SK-N-SH treated with all-trans-retinoic acid at 6 μM for 48 hours (cell line): ENCODE data around the gene MYH11.

Source experiments
- ATAC-seq: fragments of 200-7000 bp; cut with Tn5 transposase; 3 replicates; pipeline ENCODE4 v1.9.1; 2020; ENCODE audit warnings: mild to moderate bottlenecking, moderate library complexity
- ARNTL ChIP-seq: fragments of 450-650 bp; formaldehyde crosslinking; IDR thresholded peaks from 2 replicates; pipeline ENCODE4 v1.5.0; 2020; ENCODE audit warnings: low read depth, mild to moderate bottlenecking, moderate library complexity, borderline replicate concordance
- BACH2 ChIP-seq: fragments of 250-450 bp; sonication (Bioruptor Pico); IDR thresholded peaks from 2 replicates; pipeline ENCODE4 v1.9.0; 2021; ENCODE audit warnings: mild to moderate bottlenecking, borderline replicate concordance
- CSDC2 ChIP-seq: fragments of 250-450 bp; sonication (Bioruptor Pico); IDR thresholded peaks from 2 replicates; pipeline ENCODE4 v1.5.0; 2020; ENCODE audit warnings: mild to moderate bottlenecking, moderate library complexity
- ESRRG ChIP-seq: fragments of 250-450 bp; sonication (Bioruptor Pico); IDR thresholded peaks from 2 replicates; pipeline ENCODE4 v1.6.1; 2021; ENCODE audit warnings: mild to moderate bottlenecking
- GLIS3 ChIP-seq: fragments of 250-450 bp; sonication (Bioruptor Pico); IDR thresholded peaks from 2 replicates; pipeline ENCODE4 v1.5.0; 2020; ENCODE audit warnings: mild to moderate bottlenecking, moderate library complexity
- ISL1 ChIP-seq: fragments of 250-450 bp; sonication (Bioruptor Pico); IDR thresholded peaks from 2 replicates; pipeline ENCODE4 v2.1.2; 2022; ENCODE audit warnings: mild to moderate bottlenecking, moderate library complexity
- OSR1 ChIP-seq: fragments of 250-450 bp; sonication (Bioruptor Pico); IDR thresholded peaks from 2 replicates; pipeline ENCODE4 v1.8.0; 2022; ENCODE audit warnings: moderate library complexity, mild to moderate bottlenecking, inconsistent platforms
- PPARA ChIP-seq: fragments of 250-450 bp; sonication (Bioruptor Pico); IDR thresholded peaks from 2 replicates; pipeline ENCODE4 v1.5.0; 2020; ENCODE audit warnings: mild to moderate bottlenecking, borderline replicate concordance
- RARB ChIP-seq: fragments of 250-450 bp; sonication (Bioruptor Pico); IDR thresholded peaks from 2 replicates; pipeline ENCODE4 v1.8.0; 2021; ENCODE audit warnings: mild to moderate bottlenecking, moderate library complexity
- SNAI2 ChIP-seq: fragments of 250-450 bp; sonication (Bioruptor Pico); IDR thresholded peaks from 2 replicates; pipeline ENCODE4 v1.5.0; 2020; ENCODE audit warnings: mild to moderate bottlenecking, moderate library complexity
- TCF4 ChIP-seq: fragments of 250-450 bp; sonication (Bioruptor Pico); IDR thresholded peaks from 2 replicates; pipeline ENCODE4 v1.8.0; 2021; ENCODE audit warnings: mild to moderate bottlenecking, moderate library complexity, borderline replicate concordance
- TOX ChIP-seq: fragments of 250-450 bp; sonication (Bioruptor Pico); IDR thresholded peaks from 2 replicates; pipeline ENCODE4 v1.8.0; 2021; ENCODE audit warnings: mild to moderate bottlenecking, moderate library complexity, borderline replicate concordance
- ZC3H10 ChIP-seq: fragments of 250-450 bp; sonication (Bioruptor Pico); IDR thresholded peaks from 2 replicates; pipeline ENCODE4 v1.5.1; 2021; ENCODE audit warnings: mild to moderate bottlenecking, moderate library complexity
- ZFP3 ChIP-seq: fragments of 250-450 bp; sonication (Bioruptor Pico); IDR thresholded peaks from 2 replicates; pipeline ENCODE4 v1.5.0; 2020; ENCODE audit warnings: mild to moderate bottlenecking, moderate library complexity
- ZFP30 ChIP-seq: fragments of 450-650 bp; formaldehyde crosslinking; IDR thresholded peaks from 2 replicates; pipeline ENCODE4 v1.5.0; 2022; ENCODE audit warnings: mild to moderate bottlenecking, moderate library complexity
- ZNF565 ChIP-seq: fragments of 450-650 bp; formaldehyde crosslinking; conservative IDR thresholded peaks from 2 replicates; pipeline ENCODE4 v1.5.0; 2020; ENCODE audit warnings: low read depth, mild to moderate bottlenecking, moderate library complexity
- ZNF70 ChIP-seq: fragments of 450-650 bp; formaldehyde crosslinking; IDR thresholded peaks from 2 replicates; pipeline ENCODE4 v1.5.0; 2020; ENCODE audit warnings: mild to moderate bottlenecking, moderate library complexity
- ZNF8 ChIP-seq: fragments of 450-650 bp; formaldehyde crosslinking; IDR thresholded peaks from 2 replicates; pipeline ENCODE4 v1.5.0; 2020; ENCODE audit warnings: mild to moderate bottlenecking, moderate library complexity
- TF ChIP-seq, protein P1 (sequence below): fragments of 250-450 bp; sonication (Bioruptor Pico); IDR thresholded peaks from 2 replicates; pipeline ENCODE4 v1.5.0; 2020; ENCODE audit warnings: mild to moderate bottlenecking, moderate library complexity
- TF ChIP-seq, protein P2 (sequence below): fragments of 250-450 bp; sonication (Bioruptor Pico); IDR thresholded peaks from 2 replicates; pipeline ENCODE4 v1.8.0; 2021; ENCODE audit warnings: low read depth, mild to moderate bottlenecking, moderate library complexity, borderline replicate concordance
- TF ChIP-seq, protein P3 (sequence below): fragments of 250-450 bp; sonication (Bioruptor Pico); IDR thresholded peaks from 2 replicates; pipeline ENCODE4 v1.5.1; 2020; ENCODE audit warnings: low read depth, mild to moderate bottlenecking, moderate library complexity
- TF ChIP-seq, protein P4 (sequence below): fragments of 250-450 bp; sonication (Bioruptor Pico); IDR thresholded peaks from 2 replicates; pipeline ENCODE4 v1.5.1; 2021; ENCODE audit warnings: mild to moderate bottlenecking, moderate library complexity

MYH11 gene

DNA sequence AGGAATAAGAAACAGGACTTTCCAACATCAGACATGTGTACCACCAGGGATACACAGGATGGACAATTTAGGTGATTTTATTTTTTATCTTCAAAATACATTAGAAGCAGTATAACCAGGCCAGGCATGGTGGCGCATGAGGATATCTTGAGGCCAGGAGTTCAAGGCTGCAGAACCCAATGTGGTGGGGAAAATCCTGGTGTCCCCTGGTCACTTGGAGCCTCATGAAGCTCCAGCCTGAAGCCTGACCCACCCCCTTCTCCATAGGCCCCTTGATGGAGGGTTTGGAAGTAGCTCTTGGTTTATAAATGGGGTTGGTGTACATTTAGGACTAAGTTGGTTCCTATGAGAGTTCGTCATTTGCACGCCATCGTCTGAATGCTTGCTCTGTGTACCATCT is 88.6 kb downstream of the MYH11 start:
- ATAC-seq: no peak
- TF ChIP-seq BACH2: no peak
- no peak for TF ChIP-seq ZFP3 (CRISPR knock-in tag)
- no peak for TF ChIP-seq OSR1 (CRISPR knock-in tag)
- TF ChIP-seq ZNF565 (CRISPR knock-in tag): no peak
- TF ChIP-seq ZFP30: no peak
- no peak for TF ChIP-seq TCF4
- TF ChIP-seq, protein P1, sequence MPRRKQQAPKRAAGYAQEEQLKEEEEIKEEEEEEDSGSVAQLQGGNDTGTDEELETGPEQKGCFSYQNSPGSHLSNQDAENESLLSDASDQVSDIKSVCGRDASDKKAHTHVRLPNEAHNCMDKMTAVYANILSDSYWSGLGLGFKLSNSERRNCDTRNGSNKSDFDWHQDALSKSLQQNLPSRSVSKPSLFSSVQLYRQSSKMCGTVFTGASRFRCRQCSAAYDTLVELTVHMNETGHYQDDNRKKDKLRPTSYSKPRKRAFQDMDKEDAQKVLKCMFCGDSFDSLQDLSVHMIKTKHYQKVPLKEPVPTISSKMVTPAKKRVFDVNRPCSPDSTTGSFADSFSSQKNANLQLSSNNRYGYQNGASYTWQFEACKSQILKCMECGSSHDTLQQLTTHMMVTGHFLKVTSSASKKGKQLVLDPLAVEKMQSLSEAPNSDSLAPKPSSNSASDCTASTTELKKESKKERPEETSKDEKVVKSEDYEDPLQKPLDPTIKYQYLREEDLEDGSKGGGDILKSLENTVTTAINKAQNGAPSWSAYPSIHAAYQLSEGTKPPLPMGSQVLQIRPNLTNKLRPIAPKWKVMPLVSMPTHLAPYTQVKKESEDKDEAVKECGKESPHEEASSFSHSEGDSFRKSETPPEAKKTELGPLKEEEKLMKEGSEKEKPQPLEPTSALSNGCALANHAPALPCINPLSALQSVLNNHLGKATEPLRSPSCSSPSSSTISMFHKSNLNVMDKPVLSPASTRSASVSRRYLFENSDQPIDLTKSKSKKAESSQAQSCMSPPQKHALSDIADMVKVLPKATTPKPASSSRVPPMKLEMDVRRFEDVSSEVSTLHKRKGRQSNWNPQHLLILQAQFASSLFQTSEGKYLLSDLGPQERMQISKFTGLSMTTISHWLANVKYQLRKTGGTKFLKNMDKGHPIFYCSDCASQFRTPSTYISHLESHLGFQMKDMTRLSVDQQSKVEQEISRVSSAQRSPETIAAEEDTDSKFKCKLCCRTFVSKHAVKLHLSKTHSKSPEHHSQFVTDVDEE (CRISPR knock-in tag): no peak
- TF ChIP-seq, protein P2, sequence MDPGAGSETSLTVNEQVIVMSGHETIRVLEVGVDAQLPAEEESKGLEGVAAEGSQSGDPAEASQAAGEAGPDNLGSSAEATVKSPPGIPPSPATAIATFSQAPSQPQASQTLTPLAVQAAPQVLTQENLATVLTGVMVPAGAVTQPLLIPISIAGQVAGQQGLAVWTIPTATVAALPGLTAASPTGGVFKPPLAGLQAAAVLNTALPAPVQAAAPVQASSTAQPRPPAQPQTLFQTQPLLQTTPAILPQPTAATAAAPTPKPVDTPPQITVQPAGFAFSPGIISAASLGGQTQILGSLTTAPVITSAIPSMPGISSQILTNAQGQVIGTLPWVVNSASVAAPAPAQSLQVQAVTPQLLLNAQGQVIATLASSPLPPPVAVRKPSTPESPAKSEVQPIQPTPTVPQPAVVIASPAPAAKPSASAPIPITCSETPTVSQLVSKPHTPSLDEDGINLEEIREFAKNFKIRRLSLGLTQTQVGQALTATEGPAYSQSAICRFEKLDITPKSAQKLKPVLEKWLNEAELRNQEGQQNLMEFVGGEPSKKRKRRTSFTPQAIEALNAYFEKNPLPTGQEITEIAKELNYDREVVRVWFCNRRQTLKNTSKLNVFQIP (CRISPR knock-in tag): no peak
- TF ChIP-seq, protein P3, sequence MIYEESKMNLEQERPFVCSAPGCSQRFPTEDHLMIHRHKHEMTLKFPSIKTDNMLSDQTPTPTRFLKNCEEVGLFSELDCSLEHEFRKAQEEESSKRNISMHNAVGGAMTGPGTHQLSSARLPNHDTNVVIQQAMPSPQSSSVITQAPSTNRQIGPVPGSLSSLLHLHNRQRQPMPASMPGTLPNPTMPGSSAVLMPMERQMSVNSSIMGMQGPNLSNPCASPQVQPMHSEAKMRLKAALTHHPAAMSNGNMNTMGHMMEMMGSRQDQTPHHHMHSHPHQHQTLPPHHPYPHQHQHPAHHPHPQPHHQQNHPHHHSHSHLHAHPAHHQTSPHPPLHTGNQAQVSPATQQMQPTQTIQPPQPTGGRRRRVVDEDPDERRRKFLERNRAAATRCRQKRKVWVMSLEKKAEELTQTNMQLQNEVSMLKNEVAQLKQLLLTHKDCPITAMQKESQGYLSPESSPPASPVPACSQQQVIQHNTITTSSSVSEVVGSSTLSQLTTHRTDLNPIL (CRISPR knock-in tag): no peak
- TF ChIP-seq CSDC2 (CRISPR knock-in tag): no peak
- no peak for TF ChIP-seq ZNF70 (CRISPR knock-in tag)
- TF ChIP-seq ZC3H10 (CRISPR knock-in tag): no peak
- no peak for TF ChIP-seq RARB (CRISPR knock-in tag)
- TF ChIP-seq GLIS3 (CRISPR knock-in tag): no peak
- TF ChIP-seq, protein P4, sequence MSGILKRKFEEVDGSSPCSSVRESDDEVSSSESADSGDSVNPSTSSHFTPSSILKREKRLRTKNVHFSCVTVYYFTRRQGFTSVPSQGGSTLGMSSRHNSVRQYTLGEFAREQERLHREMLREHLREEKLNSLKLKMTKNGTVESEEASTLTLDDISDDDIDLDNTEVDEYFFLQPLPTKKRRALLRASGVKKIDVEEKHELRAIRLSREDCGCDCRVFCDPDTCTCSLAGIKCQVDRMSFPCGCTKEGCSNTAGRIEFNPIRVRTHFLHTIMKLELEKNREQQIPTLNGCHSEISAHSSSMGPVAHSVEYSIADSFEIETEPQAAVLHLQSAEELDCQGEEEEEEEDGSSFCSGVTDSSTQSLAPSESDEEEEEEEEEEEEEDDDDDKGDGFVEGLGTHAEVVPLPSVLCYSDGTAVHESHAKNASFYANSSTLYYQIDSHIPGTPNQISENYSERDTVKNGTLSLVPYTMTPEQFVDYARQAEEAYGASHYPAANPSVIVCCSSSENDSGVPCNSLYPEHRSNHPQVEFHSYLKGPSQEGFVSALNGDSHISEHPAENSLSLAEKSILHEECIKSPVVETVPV (CRISPR knock-in tag): no peak
- TF ChIP-seq ESRRG: no peak
- no peak for TF ChIP-seq TOX
- no peak for TF ChIP-seq ISL1

DNA sequence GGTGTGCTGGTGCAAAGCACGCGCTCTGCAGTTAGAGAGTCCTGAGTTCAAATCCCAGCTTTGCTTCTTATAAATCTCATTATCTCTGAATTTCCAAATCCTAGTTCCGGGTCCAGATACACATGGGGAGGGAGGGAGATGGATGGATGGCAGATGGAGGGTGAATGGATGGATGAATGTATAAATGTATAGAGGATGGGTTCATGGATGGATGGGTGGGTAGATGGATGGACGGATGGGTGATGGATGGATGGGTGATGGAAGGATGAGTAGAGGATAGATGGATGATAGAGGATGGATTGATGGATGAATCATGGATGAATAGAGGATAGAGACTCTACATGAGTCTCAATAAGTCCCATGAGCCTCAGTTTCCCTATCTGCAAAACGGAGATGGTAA is 89.9 kb downstream of the MYH11 start:
- no peak for TF ChIP-seq TOX
- TF ChIP-seq ESRRG: no peak
- no peak for TF ChIP-seq ZNF8 (CRISPR knock-in tag)
- no peak for TF ChIP-seq ISL1
- TF ChIP-seq, all 23 proteins: peak for 0
- no peak for ATAC-seq

DNA sequence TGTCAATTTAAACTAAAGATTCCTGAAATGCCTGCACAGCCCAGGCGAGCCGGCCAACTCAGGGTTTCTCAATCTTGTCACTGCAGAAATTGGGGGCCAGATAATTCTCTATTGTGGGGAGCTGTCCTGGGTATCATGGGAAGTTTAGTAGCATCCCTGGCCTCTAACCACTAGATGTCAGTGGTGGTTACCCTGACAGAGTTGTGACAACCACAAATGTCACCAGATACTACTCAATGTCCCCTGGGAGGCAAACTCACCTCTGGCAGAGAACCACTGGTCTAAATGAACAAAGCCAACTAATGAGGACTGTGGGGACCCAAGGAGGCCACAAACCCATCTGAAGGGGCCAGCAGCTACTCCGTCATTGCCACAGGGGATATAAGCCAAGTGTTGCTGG is 90.9 kb downstream of the MYH11 start:
- ATAC-seq: peak; percentile 83
- TF ChIP-seq ZC3H10 (CRISPR knock-in tag): no peak
- no peak for TF ChIP-seq SNAI2 (CRISPR knock-in tag)
- no peak for TF ChIP-seq ESRRG
- TF ChIP-seq, protein P3 (CRISPR knock-in tag): no peak
- TF ChIP-seq OSR1 (CRISPR knock-in tag): no peak
- TF ChIP-seq GLIS3 (CRISPR knock-in tag): no peak
- no peak for TF ChIP-seq TOX
- TF ChIP-seq ZFP30: no peak
- TF ChIP-seq ISL1: no peak
- no peak for TF ChIP-seq ARNTL (CRISPR knock-in tag)
- TF ChIP-seq ZFP3 (CRISPR knock-in tag): no peak
- TF ChIP-seq ZNF565 (CRISPR knock-in tag): no peak
- TF ChIP-seq TCF4: no peak
- TF ChIP-seq ZNF8 (CRISPR knock-in tag): no peak
- TF ChIP-seq, protein P4 (CRISPR knock-in tag): no peak
- TF ChIP-seq, protein P1 (CRISPR knock-in tag): no peak
- no peak for TF ChIP-seq PPARA (CRISPR knock-in tag)
